COLO829 (cell line): ENCODE data around the gene SDK1.
"Not testable (repeated sequence)": the region's sequence is repeated elsewhere in the genome, so short reads cannot be mapped to it uniquely, and the experiment has no call there.

ENCODE experiments used
- DNase-seq: peaks from one replicate; pipeline ENCODE4 v3.0.0; 2012; ENCODE audit warnings: low spot score

Gene SDK1

GRCh38 chr7:3957472-3958108, 656.5 kb downstream of the SDK1 start:
- DNase-seq: no peak

- no peak for DNase-seq
Observed at GRCh38 chr7:3958109-3958483, 657.0 kb downstream of the SDK1 start.

GRCh38 chr7:3959364-3959763, 658.3 kb downstream of the SDK1 start:
- DNase-seq: no peak

GRCh38 chr7:3960050-3960763, 659.2 kb downstream of the SDK1 start:
- no peak for DNase-seq

GRCh38 chr7:3960942-3961341, 659.9 kb downstream of the SDK1 start:
- no peak for DNase-seq

DNA sequence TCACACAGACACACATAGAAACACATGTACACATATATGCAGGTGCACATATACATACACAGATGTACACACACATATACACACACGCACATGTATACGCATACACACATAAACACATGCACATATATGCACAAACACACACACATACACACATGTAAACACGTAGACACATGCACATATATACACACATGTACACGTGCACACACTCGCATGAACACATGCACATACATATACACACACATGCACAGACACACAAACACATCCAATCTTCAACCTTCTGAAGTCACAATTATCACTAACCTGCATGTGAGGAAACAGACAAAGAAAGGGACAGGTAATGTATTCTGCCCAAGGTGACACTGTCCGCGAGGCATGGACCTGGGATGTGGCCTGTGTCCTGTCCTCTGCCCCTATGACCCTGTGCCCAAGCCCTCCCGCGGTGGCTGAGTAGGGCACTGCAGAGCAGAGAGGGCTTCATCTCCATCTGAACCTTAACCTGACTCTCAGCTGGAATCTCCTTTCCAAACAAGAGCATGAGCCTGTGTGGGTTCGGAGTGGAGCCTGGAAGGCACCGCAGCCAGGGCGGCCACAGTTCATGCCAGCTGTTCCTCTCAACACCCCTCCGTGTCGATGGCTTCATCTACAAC, 660.9 kb downstream of the SDK1 start:
- no peak for DNase-seq

GRCh38 chr7:3963768-3964167, 662.7 kb downstream of the SDK1 start:
- not testable (repeated sequence) for DNase-seq

DNA sequence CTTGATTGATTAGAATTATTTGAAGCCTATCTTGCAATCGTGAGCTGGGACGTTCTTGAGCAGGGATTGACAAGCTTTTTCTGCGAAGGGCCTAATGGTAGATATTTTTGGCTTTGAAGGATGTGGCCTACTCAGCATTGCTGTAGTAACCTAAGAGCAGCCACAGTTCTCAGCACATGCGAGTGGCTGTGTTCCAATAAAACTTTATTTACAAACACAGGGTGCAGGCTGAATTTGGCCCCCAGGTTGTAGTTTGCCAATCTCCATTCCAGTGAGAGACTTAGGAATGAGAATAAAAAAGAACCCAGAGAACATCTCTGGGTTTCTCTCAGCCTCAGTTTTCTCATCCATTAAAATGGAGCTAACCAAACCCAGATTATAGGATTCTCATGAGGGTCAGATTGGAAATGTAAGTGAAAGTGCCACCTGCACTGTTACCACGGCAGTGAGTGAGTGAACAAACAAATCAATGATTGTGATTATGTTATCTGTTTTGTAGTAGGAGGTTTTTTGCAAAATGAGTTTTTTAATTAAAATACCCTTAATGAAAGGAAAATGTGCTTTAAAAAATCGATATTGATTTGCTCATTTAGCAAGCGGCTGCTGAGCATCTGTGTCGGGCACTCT, 664.0 kb downstream of the SDK1 start:
- DNase-seq: no peak

- DNase-seq: no peak
Observed at GRCh38 chr7:3965794-3966395, 664.8 kb downstream of the SDK1 start.

DNA sequence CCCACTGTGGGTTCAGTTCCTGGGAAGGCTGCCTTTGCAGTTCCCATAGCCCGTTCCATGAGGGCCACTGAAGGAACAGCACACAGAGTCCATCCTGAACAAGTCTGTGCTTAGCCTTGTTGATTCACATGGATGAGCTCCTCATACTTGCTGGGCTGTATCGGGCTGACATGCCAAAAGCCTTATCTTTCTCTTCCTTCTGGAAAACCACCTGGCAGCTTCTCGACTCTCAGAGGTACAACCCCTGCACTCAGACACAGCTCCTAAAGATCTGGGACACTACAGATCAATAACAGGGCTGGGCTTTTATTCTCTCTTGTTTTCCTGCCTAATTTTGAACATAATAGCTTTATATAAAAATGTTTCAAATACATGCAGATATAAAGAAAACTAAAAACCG, 667.2 kb downstream of the SDK1 start:
- DNase-seq: no peak

DNA sequence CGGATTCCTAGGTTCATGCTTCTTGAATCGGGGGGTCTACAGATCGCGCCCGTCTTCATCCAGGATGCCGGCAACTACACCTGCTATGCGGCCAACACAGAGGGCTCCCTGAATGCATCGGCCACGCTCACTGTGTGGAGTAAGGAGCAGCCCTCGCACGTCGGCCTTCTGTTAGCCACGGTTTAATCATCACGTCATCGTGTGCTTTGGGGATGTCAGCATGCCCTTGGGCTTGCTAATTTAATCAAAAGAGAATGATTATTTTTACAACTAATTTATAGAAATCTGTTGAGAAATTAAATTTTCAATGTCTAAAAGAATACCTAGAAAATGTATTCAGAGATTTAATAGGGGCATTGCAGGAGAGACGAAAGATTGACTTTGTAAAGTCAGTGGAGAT, 668.2 kb downstream of the SDK1 start:
- DNase-seq: no peak

DNA sequence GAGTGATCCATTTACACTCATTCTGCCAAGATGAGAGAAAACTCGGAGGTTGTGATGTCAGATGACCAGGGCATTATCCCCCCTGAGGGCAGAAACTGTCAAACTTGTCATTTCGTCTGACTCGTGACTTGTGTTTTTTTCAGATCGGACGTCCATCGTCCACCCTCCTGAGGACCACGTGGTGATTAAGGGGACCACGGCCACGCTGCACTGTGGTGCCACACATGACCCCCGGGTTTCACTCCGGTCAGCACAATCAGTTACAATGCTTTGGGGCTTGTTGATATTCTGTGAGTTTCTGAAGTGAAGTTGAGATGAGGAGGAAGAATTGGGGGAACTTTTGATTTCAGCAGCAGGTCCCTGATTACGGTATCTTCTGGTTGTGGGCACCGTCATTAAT, 670.3 kb downstream of the SDK1 start:
- DNase-seq: no peak

GRCh38 chr7:3973264-3973663, 672.2 kb downstream of the SDK1 start:
- DNase-seq: no peak

- DNase-seq: no peak
Observed at GRCh38 chr7:3974329-3974728, 673.3 kb downstream of the SDK1 start.

DNA sequence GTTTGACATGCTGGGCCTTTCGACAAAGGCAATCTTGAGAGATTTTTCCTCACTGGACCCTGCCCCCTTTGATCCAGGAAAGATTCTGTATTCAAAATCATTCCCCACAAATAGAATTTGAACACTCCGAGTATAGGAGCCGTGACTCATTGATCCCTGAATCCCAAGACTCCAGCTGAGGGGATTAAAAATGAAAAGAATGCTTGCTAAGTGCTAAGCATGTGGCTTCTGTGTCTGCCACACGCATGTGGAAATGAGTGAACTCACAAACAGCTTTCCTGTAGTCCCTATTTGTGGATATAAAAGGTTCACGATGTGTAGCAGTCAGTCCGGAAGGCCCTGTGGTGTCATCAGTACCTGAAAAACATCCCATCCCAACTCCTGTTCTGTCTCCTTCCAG, 674.3 kb downstream of the SDK1 start:
- DNase-seq: no peak

GRCh38 chr7:3977391-3977790, 676.3 kb downstream of the SDK1 start:
- DNase-seq: no peak

- no peak for DNase-seq
Observed at GRCh38 chr7:3978839-3979238, 677.8 kb downstream of the SDK1 start.

- no peak for DNase-seq
Observed at GRCh38 chr7:3979611-3980299, 678.7 kb downstream of the SDK1 start.

DNA sequence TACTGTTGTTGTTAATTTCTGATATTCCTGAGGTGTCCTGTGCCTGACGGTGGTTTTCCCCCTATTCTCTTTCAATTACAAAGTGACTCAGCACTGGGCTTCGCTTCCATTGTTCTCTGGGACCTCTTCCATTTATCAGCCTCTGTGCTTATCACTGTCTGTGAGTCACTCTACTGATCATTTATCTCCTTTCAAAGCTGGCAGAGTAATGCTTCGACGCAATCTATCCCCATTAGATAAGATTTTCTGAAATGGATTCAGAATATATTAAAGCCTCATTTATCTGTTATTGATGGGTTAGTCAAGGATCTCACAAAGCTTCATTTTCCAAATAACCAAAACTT, 679.2 kb downstream of the SDK1 start:
- DNase-seq: no peak

GRCh38 chr7:3981281-3981680, 680.2 kb downstream of the SDK1 start:
- no peak for DNase-seq

GRCh38 chr7:3984456-3984855, 683.4 kb downstream of the SDK1 start:
- DNase-seq: no peak

- DNase-seq: no peak
Observed at GRCh38 chr7:3986927-3987326, 685.9 kb downstream of the SDK1 start.
